OCI-LY7 (cell line): ENCODE measurements around the gene ACAP3. TPM values are rescaled to one million over a fixed set of nuclear protein-coding genes. Genes with fewer than 3 reads are reported as not detected.

ENCODE experiments used
- BruUV-seq: library from RNA; stranded (reverse); fragments of 400-500 nt; replicated peaks from 2 replicates; lab custom pipeline; 2021; lab: Mats Ljungman, UMichigan
- CTCF ChIA-PET: fragments of 300-600 bp; sonication (Branson Sonifier 250); formaldehyde crosslinking; loops from one replicate; lab custom pipeline; 2022; ENCODE audit warnings: antibody characterized with exemption; ENCODE audit not compliant: unreplicated experiment; lab: Charles Lee
- POLR2A ChIA-PET: fragments of 300-600 bp; sonication (Branson Sonifier 250); formaldehyde crosslinking; loops from one replicate; lab custom pipeline; 2022; ENCODE audit warnings: antibody characterized with exemption; lab: Charles Lee
- DNase-seq: peaks from one replicate; pipeline ENCODE4 v3.0.0-alpha.2; 2015; ENCODE audit warnings: low spot score
- H2AFZ ChIP-seq: fragments of 200-600 bp; sonication (generic), shearing (Covaris generic); 2 replicates; pipeline ENCODE4 v1.6.1; 2014; ENCODE audit warnings: mild to moderate bottlenecking, antibody characterized with exemption, low read length, moderate library complexity
- H3K27ac ChIP-seq: fragments of 200-600 bp; sonication (generic); 2 replicates; pipeline ENCODE4 v1.5.1; 2014; ENCODE audit warnings: mixed run types, low read depth, mild to moderate bottlenecking, moderate library complexity, low read length, inconsistent platforms; ENCODE audit not compliant: poor library complexity, severe bottlenecking
- H3K36me3 ChIP-seq: fragments of 200-600 bp; sonication (generic); 2 replicates; pipeline ENCODE4 v1.6.1; 2014; ENCODE audit warnings: mild to moderate bottlenecking, antibody characterized with exemption, low read length, moderate library complexity, mixed read lengths; ENCODE audit not compliant: insufficient read depth
- H3K4me1 ChIP-seq: fragments of 200-600 bp; sonication (generic); 2 replicates; pipeline ENCODE4 v1.5.1; 2014; ENCODE audit warnings: mild to moderate bottlenecking, low read length; ENCODE audit not compliant: insufficient read depth, poor library complexity, severe bottlenecking
- H3K4me2 ChIP-seq: fragments of 200-600 bp; sonication (generic); 2 replicates; pipeline ENCODE4 v1.6.1; 2014; ENCODE audit warnings: mild to moderate bottlenecking, low read length
- H3K4me3 ChIP-seq: fragments of 200-600 bp; sonication (generic); 2 replicates; pipeline ENCODE4 v1.5.1; 2014; ENCODE audit warnings: mild to moderate bottlenecking, low read depth, low read length; ENCODE audit not compliant: poor library complexity, severe bottlenecking
- H3K79me2 ChIP-seq: fragments of 200-600 bp; sonication (generic); 2 replicates; pipeline ENCODE4 v1.6.1; 2016; ENCODE audit warnings: low read depth, mild to moderate bottlenecking, low read length, moderate library complexity, mixed read lengths; ENCODE audit not compliant: insufficient read depth
- H3K9me2 ChIP-seq: fragments of 200-600 bp; sonication (generic); 2 replicates; pipeline ENCODE4 v1.6.1; 2016; ENCODE audit warnings: mild to moderate bottlenecking, low read length, mixed read lengths; ENCODE audit not compliant: insufficient read depth
- H3K9me3 ChIP-seq: fragments of 200-600 bp; sonication (generic); 2 replicates; pipeline ENCODE4 v1.6.1; 2014; ENCODE audit warnings: mild to moderate bottlenecking, mixed run types, low read length, mixed read lengths
- H4K20me1 ChIP-seq: fragments of 200-600 bp; sonication (generic); 2 replicates; pipeline ENCODE4 v1.6.1; 2014; ENCODE audit warnings: mild to moderate bottlenecking, antibody characterized with exemption, low read length, moderate library complexity, mixed read lengths; ENCODE audit not compliant: insufficient read depth
- EZH2phosphoT487 ChIP-seq: fragments of 200-600 bp; sonication (generic); IDR thresholded peaks from 2 replicates; pipeline ENCODE4 v1.6.1; 2018; ENCODE audit warnings: low read depth, borderline replicate concordance, mild to moderate bottlenecking, mixed run types, antibody characterized with exemption, low read length, moderate library complexity, mixed read lengths
- intact Hi-C: fragments of 100-400 bp; cut with micrococcal nuclease; formaldehyde crosslinking; loops from one replicate; pipeline ENCODE4 v1.10.0; 2022; ENCODE audit not compliant: unreplicated experiment
- total RNA-seq, 2 experiments: library from RNA; depleted of rRNA in 1 of 2; stranded (reverse); fragments of >200 nt in 1 of 2; shearing (Covaris generic) in 1 of 2; gene quantifications; 2 replicates each; pipeline ENCODE4 v1.2.3, GENCODE V29; 2014 to 2022
- TF ChIP-seq, protein P1 (sequence below): fragments of 200-600 bp; sonication (generic); conservative IDR thresholded peaks from 2 replicates; pipeline ENCODE4 v1.5.1; 2014; ENCODE audit warnings: mild to moderate bottlenecking, antibody characterized with exemption, low read length, moderate library complexity, mixed read lengths

ACAP3 gene
- total RNA-seq, 2 experiments from 2014 or later: 26.3 to 47.6 TPM

GRCh38 chr1:1313500-1314236 is 5.9 kb upstream of the ACAP3 start:
- ChIA-PET POLR2A (no interaction called here), CTCF (no interaction called here)
- Histone ChIP-seq H3K4me1 (peaks cover 10% of the 10 kb centered on the region), H4K20me1 (peaks cover 5% of the 10 kb centered on the region; the same call in 1 of the 2 replicates), H3K9me2 (no peaks in the 10 kb centered on the region), H3K4me2 (no peak overlapping the region), H3K9me3 (no peaks in the 10 kb centered on the region), H2AFZ (no peak overlapping the region), H3K36me3 (peaks cover 86% of the 10 kb centered on the region), H3K27ac (no peak overlapping the region), H3K4me3 (no peak overlapping the region), H3K79me2 (no peaks in the 10 kb centered on the region; the same call in 1 of the 2 replicates)
- no TSS peak for BruUV-seq
- TF ChIP-seq EZH2phosphoT487: no peak
- TF ChIP-seq, protein P1, sequence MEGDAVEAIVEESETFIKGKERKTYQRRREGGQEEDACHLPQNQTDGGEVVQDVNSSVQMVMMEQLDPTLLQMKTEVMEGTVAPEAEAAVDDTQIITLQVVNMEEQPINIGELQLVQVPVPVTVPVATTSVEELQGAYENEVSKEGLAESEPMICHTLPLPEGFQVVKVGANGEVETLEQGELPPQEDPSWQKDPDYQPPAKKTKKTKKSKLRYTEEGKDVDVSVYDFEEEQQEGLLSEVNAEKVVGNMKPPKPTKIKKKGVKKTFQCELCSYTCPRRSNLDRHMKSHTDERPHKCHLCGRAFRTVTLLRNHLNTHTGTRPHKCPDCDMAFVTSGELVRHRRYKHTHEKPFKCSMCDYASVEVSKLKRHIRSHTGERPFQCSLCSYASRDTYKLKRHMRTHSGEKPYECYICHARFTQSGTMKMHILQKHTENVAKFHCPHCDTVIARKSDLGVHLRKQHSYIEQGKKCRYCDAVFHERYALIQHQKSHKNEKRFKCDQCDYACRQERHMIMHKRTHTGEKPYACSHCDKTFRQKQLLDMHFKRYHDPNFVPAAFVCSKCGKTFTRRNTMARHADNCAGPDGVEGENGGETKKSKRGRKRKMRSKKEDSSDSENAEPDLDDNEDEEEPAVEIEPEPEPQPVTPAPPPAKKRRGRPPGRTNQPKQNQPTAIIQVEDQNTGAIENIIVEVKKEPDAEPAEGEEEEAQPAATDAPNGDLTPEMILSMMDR: no peak
- intact Hi-C loops: no loop called here
- no peak for DNase-seq

DNA sequence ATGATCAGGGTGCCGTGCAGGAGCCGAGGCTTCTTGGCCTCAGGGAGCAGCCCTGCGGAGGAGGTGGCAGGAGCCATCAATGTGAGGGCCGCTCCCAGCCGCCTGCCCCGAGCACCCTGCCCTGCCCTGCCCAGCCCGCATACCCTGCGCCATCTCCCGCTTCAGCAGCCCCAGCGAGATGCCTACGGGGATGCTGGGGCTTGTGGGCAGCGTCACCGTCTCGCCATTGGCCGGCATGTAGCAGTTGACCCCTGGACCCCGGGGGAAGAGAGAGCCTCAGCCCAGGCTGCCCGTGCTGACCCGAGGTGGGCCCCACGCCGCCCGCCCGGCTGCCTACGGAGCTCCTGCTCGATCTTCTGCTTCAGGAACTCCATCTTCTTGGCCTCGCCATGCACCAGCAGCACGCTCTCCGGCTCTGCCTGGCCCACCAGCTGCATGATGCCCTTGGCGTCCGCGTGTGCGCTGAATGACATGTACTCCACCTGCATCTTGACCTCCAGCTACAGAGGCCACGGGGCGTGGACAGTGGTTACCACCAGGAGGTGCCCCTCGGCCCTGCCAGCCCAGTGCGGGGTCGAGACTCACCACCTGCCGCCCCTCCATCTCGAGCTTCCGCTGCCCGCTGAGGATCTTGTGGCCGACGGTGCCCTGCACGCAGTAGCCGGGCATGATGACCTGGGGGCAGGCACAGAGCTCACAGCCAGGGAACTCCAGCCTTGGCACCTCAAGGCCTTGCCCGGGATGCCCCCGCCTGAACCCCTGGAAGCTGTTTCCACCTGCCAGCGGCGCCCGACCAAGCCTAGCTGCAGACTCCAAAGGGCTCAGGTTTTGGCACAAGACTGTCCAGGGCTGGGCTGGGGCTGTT is 5.0 kb upstream of the ACAP3 start:
- ChIA-PET CTCF (no interaction called here), POLR2A (no interaction called here)
- peaks cover 76% of the 10 kb centered on the region for H3K36me3 ChIP-seq
- H3K9me2 ChIP-seq: no peaks in the 10 kb centered on the region
- H2AFZ ChIP-seq: no peak overlapping the region
- H3K4me1 ChIP-seq: peaks cover 10% of the 10 kb centered on the region
- no peak overlapping the region for H3K27ac ChIP-seq
- H4K20me1 ChIP-seq: peaks cover 5% of the 10 kb centered on the region; the same call in 1 of the 2 replicates
- no peak for DNase-seq
- H3K4me3 ChIP-seq: no peak overlapping the region
- no peak overlapping the region for H3K4me2 ChIP-seq
- H3K79me2 ChIP-seq: no peaks in the 10 kb centered on the region; the same call in 1 of the 2 replicates
- intact Hi-C loops: no loop called here
- H3K9me3 ChIP-seq: no peaks in the 10 kb centered on the region
- no peak for TF ChIP-seq EZH2phosphoT487
- TF ChIP-seq, protein P1: no peak
- no TSS peak for BruUV-seq
